Measurements from ENCODE around the gene TBC1D3I. TPM values are rescaled to one million over a fixed set of nuclear protein-coding genes. Genes with fewer than 3 reads are reported as not detected.

The TBC1D3I gene
- total RNA-seq, 2 experiments from 2014 or later = 0.28 TPM; not detected in 1

GRCh38 chr17:36204724-36205500, 59.5 kb downstream of the TBC1D3I start:
- Mint-ChIP-seq H3K27me3 (peaks cover 17% of the 10 kb centered on the region), H3K36me3 (ENCODE audit: low read depth) (no peaks in the 10 kb centered on the region), H3K4me3 (no peak overlapping the region), H3K27ac (no peak overlapping the region), H3K9me3 (ENCODE audit: low read depth) (no peaks in the 10 kb centered on the region), H3K4me1 (peaks cover 2% of the 10 kb centered on the region)
- DNase-seq (no peak), ATAC-seq (no peak)
- CTCF ChIA-PET = no interaction called here
- POLR2A ChIA-PET = no interaction called here
- intact Hi-C loops (cut with DNase I, micrococcal nuclease) = no loop called here

Other genes starting within 250 kb of the TBC1D3I start
- gene CCL23, start 246.6 kb downstream of the TBC1D3I start, total RNA-seq = not detected
- gene CCL18, start 200.3 kb downstream of the TBC1D3I start, total RNA-seq = not detected
- gene CCL3, start 174.4 kb downstream of the TBC1D3I start, total RNA-seq = 100 to 1,000 TPM; 287 to 296 TPM
- gene CCL4, start 160.7 kb downstream of the TBC1D3I start, total RNA-seq = 100 to 1,000 TPM; 290 to 311 TPM
- 1 to 10 TPM in 1 of 2 experiments, under 1 TPM in 1; 0.83 to 2.0 TPM for gene TBC1D3B, start 87.9 kb downstream of the TBC1D3I start, total RNA-seq
- gene CCL3L1, start 67.8 kb downstream of the TBC1D3I start, total RNA-seq = 1 to 10 TPM; 5.8 to 6.4 TPM
- gene CCL4L2, start 53.5 kb downstream of the TBC1D3I start, total RNA-seq = 1 to 10 TPM; 4.8 to 6.4 TPM
- not detected for gene TBC1D3G, start 59.3 kb upstream of the TBC1D3I start, total RNA-seq
- gene TBC1D3H, start 123.9 kb upstream of the TBC1D3I start, total RNA-seq = not detected
- gene ZNHIT3, start 222.1 kb upstream of the TBC1D3I start, total RNA-seq = 10 to 100 TPM; 38.2 to 42.3 TPM